Eye (tissue), 1 donor: ENCODE data around the gene TSPAN13.

Source experiments
- DNase-seq: peaks from one replicate; pipeline ENCODE4 v3.0.0-alpha.2; 2015

TSPAN13 gene

DNA sequence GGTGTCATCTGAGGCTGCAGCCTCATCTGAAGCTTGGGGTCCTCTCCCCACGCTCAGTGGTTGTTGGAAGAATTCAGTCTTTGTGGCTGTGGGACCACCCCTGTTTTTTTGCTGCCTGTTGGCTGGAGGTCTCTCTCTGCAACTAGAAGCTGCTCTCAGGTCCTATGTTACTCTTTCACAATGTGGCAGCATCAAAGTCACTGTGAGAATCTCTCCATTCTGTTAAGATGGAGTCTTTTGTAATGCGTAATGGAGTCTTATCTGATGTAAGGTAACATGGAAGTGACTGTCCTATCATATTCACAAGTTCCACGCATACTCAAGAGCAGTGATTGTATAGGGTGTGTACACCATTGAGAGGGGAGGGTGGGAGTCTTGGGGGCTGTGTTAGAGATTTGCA lies 24.9 kb downstream of the TSPAN13 start:
- no peak for DNase-seq

DNA sequence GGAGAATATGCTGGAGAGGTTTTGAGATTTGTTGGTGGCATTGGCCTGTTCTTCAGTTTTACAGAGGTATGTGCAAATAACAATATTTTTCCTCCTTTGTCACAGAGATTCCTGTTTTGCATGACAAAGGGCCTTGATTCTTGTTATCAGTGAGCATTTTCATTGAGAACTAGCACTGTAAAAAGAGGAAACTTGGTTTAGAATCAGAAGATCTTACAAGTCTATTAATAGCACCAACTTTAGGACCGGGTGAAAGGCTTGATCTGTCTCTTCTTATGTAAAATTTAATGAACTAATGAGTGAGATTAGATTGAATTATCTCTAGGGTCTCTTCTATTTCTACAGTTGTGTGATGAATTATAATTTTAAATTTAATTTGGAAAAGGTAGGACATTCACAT lies 25.5 kb downstream of the TSPAN13 start:
- DNase-seq: no peak

DNA sequence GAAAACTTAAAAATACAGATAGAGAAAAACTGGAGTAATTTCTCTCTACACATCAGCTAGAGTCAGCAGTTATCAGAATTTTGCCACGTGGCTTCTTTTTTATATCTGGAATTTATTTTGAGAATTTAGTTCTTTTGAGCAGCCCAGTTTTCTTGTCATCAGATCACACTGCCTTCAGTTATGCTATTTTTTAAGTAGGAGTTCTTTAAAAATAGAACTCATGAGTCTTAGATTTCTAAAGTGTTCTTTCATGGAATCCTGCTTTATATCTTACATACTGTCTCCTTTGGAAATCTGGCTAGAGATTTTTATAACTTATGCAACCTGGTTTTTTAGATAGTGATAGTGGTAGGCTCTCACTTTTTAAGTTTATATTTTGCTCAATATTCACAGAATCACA lies 27.0 kb downstream of the TSPAN13 start:
- DNase-seq: no peak

DNA sequence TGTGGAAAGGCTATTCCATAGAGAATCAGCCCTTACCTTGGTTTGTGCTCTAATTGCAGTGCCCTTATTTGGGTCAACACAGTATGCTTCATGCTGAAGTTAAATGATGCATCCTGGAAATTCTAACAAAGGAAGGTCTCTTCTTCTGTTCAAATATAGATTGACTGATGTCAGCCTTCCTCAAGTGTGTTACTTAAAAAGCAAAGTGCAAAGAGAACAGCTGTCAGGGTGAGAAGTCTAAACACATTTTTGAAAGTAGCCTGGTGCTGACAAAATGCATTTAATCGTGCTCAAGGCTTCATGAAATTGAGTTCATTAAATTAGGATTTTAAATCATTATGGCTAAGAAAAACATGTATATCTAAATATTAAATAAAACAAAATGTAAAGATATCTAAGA lies 31.8 kb downstream of the TSPAN13 start:
- DNase-seq: no peak

DNA sequence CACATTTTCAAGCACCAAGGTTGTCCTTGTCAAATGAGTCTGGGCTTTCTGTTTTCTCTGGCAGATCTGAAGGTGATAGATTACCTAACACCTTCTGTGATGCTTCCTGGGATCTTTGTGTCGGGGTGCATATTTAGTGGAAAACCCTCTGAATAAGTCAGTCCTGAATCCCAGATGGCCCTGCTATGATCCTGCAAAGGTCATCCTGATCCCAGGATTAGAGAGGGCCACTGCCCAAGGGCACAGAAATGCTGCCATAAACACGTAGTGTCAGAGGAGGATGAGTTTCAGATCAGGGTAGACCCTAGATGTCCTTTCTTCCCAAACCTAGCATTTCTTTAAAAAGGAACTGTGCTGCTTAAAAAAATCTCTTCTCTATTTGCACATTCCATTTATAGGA lies 32.3 kb downstream of the TSPAN13 start:
- no peak for DNase-seq

DNA sequence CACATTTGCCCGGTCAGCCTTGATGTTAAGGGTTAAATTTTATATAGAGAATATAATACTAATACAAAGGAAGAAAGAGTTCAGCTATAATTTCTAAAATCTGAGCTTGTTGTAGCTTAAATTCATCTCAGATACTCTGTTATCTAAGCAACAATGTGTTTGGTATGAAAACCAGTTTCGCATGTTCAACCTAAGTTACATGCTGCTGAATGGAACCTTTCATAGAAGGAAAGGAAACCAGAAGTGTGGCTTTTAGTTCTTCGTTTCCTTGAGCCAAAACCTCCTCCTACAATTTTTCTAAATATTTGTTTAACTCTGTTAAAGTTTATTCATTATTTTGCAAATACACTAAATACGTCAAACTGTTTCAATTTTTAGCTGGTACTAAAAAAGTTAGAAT lies 32.7 kb downstream of the TSPAN13 start:
- DNase-seq: no peak

DNA sequence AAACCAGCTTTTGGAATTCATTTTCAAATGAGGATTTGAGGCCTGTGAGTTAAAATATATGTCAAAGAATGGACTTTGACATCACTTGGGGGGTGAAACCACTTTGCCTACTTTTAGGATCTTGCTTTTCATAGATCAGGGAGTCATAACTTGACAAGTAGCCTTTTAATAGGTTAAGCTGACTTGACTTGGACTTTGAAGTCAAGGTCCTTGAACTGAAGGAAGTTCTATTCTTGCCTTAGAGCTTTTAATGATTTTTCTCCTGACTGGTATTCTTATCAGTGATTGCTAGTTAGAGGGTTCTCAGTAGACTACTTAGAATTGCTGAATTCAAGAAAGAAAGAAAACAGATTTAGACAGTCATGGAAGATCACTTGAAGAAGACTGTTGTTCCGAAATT lies 33.6 kb downstream of the TSPAN13 start:
- no peak for DNase-seq

DNA sequence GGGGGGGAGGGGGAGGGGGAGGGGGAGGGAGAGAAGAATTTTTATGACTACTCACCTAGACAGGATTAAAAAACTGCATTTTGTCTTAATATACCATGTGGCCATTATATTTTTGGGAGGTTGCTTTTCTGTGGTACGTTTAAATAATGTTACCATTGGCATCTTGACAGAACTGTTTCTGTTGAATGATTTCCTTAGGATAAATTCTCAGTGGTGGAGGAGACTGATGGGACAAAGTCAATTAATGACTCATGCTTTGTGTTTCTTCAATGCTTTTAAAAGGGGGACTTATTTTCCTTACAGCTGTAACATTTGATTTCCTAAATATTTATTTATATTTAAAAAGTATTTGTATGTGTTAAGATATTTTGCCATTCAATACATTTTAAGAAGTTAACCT lies 37.5 kb downstream of the TSPAN13 start:
- DNase-seq: no peak

DNA sequence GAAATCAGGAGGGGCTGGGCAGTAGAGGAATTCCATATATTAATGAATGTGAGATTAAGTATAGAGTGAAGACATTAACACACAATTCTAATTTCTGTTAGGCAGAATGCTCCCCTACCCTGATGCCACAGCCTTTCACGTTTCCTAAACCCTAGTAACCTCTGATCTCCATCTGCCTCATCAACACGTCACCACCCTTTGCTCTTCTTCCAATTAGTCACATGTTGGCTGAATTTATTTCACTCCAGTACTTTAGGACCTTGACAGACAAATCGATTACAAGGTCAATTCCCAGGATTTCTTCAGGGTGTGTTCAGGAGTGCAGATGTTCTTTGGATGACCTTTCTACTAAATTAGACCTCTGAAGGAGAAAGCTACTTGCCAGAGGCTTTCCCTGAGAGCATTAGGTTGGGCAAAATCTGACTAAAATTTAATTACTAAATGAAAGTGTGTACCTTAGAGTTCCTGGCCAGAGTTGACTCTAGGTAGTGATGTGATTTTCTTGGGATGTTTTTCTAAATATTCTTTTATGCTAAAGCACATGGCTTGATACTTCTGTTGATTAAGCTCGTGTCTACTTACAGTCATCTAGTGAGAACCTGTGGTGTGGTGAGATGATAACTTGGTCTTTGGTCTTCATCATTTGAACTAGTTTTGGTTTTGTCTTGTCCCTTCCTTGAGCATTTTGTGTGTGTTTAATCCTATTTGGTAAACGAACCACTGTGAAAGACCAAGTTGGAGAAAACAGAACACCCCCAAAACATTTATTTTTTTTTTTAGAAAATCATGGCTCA lies 38.5 kb downstream of the TSPAN13 start:
- DNase-seq: peak; percentile 29

DNA sequence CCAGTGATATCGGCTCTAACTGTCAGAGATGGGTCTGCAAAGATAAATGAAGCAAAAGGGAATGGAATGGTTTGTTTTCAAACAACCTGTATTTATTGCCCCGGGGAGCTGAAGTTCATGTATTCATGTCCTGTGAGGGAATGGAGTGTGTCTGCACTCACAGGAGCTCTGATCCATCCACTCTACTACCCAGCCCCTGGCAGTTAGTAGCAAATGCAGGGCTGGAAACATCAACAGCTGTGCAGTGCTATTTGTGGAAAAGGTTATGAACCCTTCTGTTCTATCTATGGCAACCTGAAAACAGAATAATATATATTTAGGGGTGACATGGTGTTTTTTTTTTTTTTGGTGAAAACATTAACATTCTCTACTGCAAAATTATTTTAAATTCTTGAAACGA lies 41.4 kb downstream of the TSPAN13 start:
- no peak for DNase-seq

DNA sequence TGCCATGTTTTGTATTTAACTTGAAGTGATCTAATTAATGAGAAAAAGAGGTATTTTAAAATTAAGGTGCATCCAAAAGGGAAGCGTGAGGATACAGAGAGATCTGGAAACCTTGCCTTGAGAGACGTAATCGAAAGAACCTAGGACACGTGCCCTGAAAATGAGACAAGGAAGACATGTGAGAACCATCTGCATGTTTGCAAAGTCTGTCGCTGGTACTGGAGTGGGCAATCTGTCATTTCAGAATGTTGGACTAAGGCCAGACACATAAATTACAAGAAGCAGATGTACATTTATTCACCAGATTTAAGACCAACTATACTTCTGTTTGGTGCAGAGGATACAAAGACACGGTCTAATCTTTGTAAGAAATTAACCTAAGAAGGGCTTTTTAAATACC lies 42.1 kb downstream of the TSPAN13 start:
- DNase-seq: no peak

DNA sequence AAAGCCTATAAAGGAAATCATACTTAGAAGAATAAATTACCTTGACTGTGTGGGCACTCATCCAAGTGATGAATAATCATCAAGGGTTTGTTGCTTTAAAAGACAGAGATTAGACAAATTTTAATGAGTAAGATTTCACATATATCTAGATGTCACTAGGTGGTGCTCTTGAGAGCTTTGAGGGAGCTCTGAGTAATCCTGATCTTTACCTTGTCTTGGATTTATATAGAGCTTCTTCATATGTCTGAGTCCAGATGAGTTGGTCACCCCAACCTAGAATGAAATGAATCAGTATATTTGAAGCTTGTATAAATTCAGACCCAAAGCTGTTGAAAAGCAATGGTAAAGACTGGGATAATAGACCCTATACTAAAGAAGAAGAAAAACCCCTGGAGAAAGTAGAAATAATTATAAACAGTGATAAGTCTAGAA lies 47.6 kb downstream of the TSPAN13 start:
- DNase-seq: peak; percentile 57

DNA sequence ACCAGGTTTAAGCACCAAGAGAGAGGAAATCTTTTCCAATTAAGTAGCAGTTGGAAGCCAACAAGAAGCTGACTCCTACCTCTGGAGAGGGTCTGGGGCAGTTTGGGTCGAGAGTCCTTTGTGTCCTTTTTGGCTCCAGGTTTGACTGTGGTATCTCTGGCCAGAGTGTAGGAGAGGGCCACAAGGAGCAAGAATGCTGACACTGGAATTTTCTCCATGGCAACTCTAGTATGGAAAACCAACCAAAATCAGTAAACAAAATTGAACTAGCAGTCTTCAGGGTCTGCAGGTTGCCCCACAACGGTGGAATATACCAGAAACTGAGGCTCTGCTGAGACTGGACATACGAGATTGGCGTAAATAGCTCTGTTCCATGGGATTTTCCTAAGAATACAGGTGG lies 48.0 kb downstream of the TSPAN13 start:
- DNase-seq: no peak

DNA sequence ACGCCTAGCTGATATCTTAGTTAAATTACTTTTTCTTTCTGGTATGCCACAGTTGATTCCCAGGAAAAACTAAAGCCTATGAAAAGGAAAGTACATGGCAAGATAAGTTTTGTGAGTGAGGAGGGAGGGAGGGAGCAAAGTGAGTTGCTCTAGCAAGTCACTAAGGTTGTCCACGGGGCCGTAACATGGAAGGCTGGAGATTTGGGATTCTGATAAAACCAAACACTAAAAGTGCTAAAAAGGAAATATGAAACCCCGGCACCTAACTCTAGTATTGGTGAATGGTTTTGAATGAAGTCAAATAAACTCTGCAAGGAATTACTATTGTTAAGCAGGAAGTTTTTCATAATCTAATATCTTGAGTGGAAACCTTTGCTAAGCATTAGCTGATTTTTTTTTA lies 49.6 kb downstream of the TSPAN13 start:
- DNase-seq: no peak

DNA sequence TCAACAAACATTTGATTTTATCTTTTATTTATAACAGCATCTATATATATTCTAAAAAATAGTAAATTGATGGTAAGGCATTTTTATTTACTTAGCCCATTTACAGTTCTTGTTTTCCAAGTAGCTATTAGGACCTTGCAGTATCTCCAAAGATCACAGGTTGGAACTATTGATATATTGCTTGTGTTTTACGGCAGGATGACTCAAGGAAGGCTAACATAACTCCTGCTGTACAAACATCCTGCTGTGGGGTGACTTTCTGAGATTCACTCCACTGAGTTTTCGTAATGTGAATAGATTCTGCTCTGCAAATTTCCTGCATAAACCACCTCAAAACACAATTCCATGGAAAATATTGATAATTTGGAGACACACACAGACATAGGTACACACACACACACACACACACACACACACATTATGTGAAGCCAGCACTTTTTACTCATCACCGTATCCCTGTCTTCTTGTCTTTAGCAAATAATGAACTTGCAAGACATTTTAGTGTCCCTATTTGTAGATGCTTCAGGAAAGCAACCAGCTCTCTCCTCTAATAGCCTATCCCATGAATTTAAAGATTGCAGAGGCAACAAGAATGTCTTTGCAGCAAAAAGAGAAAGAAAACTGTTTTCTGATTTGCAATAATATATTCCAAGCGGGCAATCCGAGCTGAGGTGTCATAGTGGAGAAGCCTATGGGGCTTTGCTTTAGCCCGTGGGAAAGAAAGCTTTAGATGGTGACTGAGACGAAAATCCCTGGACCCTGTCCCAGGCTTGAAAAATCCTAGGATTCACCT lies 50.5 kb downstream of the TSPAN13 start:
- DNase-seq: no peak

DNA sequence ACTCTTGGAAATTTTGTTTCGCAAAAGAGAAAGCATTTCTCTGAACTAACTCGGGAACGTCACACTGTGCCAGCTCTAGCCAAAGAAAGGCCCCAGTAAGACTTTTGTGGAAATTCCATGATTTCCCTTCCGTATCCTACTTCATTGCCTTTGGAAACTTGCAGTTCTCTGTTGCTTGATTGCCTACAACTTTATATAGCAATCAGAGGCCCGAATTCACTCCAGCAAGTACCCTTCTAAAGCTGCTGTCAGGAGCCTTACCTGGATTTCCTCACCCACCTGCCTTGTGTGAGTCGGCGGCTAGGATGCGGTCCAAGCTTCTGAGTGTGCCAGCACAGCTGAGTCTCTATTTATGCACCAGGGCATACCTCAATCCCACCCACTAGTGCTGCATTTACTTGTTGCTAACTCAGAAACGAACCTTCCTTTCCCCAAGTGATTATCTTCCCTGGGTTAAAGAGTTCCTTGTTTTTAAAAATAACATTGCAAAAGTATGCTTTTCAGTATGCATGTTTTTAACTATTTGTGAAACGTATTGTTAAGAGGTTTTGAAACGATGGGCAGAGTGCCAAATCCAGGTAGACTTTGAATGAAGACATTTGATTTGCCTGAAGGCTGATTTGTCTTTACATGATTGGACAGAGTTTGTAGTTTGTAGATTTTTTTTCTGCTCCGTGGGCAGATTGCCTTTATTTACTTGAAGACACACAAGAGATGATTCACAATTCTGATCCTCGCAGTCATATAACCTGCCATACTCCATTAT lies 51.3 kb downstream of the TSPAN13 start, which contains the start of gene AGR2:
TSS of gene AGR2 (minus strand) at position 326 of the 766 bp plus-strand sequence. CDS start 3,203 bp downstream, outside the sequence.
- DNase-seq: peak; percentile 43

DNA sequence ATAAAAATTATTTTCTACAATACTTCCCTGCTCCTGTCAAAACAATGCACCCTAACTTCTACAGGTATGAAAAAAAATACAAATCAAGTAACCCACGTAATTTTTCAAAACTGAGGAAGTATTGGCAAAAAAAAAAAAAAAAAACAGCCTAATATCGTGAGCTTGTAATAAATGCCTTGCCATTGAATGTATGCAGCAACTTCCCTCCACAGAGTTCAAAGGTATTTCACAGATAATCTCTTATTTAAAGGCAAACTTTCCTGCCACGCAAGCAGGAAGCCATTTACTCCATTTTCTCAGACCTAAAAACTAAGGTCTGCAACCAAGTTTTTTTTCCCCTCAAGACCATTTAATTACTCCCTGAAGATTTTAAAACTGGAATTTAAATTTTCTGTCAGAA lies 51.9 kb downstream of the TSPAN13 start:
- DNase-seq: no peak

DNA sequence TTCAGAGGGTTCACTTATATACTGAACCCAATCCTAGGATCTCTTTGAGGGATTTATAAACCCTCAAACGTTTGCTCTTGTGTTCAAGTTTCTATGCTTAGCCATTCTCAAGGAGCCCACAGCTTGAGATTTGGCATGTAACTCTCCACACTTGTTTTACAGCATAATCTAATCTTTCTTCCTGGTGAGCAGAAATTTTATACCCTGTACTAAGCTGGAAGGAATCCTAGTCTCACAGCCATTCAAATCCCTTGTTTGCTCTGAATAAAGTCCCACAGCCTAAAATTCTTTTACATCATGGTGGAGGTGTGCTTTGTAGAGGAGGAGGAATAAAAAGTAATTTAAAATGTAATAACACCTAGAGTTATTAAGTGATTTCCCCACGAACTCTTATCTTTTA lies 56.6 kb downstream of the TSPAN13 start:
- no peak for DNase-seq

DNA sequence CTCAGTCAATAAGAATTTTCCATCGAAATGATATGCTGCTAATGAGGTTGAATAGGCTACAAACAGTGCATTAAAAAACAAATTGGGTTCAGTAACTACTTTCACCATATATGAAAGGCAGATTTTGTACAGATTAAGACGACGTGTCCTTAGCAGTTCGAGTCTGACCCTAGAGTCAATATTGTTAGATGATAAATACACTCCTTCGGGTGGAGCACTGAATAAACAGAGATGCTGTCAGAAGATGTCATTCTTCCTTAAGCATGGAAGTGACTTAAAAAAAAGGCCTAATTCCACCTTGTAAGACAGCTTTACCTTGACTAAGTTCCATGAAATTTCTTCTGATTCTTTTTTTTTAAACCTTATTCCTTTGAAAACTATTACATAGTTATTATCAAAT lies 57.0 kb downstream of the TSPAN13 start:
- DNase-seq: no peak

DNA sequence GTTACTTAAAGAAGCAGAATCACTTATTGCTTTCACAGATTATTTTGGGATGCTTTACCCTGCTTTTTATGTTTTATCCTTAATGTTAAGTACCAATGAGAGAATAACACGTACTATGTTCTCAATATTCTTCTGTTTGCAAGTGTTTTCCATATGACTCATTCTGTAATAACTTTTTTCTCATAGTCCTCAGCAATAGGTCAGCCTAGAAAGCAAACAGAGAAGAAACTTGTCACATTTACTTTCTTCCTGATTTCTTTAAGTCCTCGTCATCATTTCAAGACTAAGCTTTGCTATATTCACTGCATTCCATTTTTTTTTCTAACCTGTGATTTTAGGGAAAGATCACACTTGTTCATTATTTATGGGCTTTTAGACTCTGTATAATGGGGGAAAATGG lies 58.0 kb downstream of the TSPAN13 start:
- DNase-seq: no peak

DNA sequence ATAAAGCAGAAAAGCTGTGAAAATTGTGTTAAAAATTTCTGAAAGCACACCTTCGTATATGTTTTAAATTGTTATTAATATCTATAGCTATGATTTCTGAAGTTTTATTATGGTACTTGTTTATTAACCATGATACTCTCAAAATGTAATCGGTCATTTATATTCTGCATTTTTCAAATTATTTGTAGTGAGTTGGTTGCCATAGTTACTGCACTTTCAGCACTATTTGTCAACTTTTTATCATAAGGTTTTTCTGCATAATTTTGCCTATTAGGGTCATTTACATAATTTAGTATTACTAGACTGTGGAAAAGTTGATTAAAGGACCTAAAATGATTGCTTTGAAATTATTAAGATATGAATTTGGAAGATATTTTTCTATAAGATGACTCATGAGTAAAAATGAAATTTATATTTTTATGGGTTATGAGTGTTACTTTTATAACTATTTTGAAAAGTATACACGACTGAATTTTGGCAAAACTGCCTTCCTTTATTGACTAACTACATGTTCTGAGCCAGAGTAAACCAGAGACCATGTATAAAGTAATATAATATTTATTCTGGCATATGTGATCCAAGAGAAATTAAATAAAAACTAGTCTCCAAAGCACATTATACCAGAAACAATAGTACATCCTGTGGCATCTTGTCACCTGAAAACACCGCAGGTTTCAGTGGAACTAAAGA lies 59.1 kb downstream of the TSPAN13 start:
- DNase-seq: no peak

DNA sequence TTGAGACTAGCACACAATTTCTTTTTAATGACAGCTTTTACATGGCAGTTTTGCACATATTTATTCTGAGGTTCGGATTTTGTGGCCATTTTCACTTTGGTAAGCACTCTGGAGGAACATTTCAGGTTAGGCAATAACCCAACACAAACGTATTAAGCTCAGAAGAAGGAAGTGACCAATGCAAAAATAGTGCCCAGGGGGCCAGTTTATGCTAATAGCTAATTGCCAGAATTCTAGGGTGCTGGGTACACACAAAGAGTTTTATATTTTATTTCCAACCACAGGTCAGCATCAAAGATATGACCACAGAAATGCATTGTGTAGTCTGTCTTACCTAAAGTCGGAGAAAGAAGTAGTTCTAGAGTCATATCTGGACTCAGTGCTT lies 59.7 kb downstream of the TSPAN13 start:
- DNase-seq: no peak

DNA sequence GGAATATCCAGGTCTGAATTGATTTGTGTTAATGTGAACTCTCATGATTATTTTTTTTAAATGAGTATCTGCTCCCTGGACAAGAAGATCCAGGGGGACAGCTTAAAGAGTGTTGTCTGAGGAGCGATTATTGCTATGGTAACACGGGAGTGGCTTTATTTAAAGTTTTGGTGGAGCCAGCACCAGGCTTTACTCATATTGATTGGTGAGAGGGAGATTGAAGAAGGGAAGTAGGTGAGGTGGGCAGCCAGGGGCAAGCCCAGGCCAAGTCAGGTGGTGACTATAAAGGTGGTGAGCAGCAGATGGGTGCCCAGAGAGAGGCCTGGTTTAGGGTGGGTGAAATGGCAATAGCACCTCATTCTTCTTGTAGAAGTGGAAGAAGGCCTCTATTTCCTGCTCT lies 61.4 kb downstream of the TSPAN13 start:
- DNase-seq: no peak
